Measurements from ENCODE around the gene TRAFD1.
A peak's percentile ranks its signal among the peaks of the same experiment; 100 is the strongest.
"Not testable (repeated sequence)": the region's sequence is repeated elsewhere in the genome, so short reads cannot be mapped to it uniquely, and the experiment has no call there.

TRAFD1 gene, protein sequence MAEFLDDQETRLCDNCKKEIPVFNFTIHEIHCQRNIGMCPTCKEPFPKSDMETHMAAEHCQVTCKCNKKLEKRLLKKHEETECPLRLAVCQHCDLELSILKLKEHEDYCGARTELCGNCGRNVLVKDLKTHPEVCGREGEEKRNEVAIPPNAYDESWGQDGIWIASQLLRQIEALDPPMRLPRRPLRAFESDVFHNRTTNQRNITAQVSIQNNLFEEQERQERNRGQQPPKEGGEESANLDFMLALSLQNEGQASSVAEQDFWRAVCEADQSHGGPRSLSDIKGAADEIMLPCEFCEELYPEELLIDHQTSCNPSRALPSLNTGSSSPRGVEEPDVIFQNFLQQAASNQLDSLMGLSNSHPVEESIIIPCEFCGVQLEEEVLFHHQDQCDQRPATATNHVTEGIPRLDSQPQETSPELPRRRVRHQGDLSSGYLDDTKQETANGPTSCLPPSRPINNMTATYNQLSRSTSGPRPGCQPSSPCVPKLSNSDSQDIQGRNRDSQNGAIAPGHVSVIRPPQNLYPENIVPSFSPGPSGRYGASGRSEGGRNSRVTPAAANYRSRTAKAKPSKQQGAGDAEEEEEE

DNA sequence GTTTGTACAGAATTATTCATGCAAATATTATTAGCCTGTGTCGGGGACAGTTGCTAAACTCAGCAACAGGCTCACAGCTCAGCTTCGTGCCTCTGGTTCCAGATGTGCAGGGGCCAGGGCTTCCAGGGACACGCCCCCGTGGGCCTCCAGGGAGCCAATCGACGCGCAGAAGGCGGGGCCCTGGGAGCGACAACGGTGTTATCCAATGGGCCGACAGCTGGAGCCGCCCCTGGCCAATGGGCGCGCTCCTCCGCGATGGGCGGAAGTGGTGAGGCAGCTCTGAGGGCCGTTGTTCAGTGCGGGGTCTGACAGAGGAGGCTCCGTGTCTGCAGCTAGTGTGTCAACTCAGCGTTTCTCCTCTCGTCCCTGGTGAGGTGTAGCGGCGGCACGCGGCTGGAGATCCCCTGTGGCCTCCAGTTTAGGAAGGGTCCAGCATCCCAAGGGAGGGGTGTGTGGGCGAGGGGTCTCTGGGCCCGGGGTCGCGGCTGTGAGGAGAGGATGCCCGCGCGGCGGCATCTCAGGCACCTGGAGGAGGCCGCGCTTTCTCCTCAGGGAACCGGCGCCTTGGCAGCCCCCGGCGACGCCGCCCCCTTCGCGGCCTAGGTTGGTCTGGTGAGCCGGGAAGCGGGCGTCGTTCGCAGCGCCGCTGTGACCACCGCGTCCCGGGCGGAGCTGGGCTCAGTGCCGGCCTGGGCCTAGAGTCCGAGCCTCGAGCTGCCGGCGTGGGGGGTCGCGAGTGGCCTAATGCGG lies at the start of gene TRAFD1:
TSS of gene TRAFD1 (plus strand) at position 311 of the 750 bp plus-strand sequence. CDS start 4,963 bp downstream, outside the sequence.
- DNase-seq (ENCODE audit: low read depth): peak; percentile 95

DNA sequence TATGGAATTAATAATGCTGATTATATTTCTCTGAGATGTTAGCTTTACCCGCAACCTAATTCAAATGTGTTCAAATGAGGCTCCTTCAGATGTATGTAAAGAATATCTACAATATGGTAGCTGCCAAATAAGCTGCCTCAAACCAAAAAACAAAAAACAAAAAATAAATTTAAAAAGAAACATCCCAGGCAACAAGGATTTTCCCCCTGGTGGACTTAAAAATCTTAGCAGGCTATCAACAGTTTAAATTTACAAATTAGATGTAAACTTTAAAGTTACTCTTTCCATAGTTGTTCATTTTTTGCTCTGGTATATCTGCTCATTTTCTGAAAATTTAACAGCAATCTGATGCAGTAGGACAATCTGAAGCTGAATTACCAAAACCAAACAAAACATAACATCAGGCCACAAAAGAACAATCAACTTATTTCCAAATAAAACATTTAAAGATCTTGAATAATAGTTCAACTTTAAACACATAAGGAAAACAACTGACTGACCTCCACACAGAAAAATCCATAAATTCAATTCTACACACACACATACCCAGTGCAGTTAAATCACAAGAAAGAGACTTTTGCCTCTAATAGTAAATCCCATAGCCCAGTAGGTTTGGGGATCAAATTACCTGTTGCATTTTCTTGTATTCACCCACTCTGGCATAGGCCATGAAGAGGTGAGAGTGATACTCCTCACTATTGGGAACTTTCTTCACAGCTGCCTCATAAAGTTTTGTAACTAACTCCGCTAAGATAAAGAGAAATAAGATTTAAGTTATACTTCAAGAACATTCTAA lies 38.1 kb upstream of the TRAFD1 start:
- no peak for DNase-seq (ENCODE audit: low read depth)

DNA sequence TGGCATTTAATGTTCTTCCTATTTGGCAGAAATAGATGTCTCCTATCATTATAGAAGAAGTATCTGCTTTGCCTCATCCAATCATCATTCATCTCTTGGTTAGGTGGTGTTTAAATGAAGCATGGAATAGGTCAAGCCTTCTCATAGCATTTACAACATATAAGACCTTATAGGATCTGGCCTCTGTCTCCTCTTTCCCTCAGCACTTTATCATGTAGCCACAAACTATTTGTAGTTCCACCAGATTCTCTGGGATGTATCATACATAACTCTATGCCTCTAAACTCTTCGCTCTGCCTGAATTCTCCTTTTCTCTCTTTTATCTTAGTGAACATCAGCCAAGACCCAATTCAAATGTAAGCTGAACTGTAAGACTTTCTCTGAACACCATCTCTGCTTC lies 37.5 kb upstream of the TRAFD1 start:
- no peak for DNase-seq (ENCODE audit: low read depth)

DNA sequence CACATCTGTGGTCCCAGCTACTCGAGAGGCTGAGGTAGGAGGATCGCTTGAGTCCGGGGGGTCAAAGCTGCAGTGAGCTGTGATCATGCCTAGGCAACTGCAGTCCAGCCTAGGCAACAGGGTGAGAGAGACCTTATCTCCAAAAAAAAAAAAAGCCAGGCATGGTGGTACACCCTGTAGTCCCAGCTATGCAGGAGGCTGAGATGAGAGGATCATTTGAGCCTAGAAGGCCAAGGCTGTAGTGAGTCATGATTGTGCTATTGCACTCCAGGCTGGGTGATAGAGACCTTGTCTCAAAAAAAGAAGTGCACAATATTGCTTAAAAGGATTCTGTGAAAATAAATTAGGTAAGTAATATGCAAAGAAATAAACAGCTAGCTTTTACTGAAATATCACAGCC lies 33.8 kb upstream of the TRAFD1 start:
- no peak for DNase-seq (ENCODE audit: low read depth)

DNA sequence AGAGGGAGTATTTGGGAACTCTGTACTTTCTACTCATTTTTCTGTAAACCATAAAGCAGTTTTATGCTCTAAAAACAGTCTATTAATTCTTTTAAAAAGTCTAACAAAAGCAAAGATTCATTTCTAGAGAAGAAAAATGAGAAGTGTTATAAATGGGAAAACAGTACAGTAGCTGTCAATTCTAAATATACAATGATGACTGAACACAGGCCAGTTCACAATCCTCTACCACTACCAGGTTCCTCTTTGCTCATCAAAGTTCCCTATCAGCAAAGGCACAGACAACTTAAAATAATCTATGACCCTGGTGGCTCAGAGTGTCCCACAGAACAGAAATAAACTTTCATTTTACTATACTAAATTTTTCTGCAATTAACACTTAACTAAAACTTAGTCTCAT lies 29.3 kb upstream of the TRAFD1 start:
- DNase-seq (ENCODE audit: low read depth): no peak

DNA sequence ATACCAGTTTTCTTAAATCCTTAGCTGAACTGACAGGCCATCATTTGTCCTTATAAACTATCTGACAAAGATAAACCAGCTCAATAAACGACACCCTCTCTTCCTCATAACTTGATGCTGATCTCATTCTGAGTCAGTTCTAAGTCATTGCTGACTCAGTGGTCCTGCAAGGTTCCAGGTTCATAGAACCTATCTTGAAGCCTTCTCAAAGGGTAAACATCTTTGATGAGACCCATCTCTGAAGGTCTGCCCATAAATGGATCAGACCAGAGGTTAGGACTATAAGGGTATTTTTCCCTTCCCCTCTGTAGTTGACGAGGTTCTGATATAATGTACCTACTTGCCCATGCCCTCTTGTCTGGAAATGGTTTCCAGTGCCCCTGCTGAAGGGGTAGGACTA lies 28.7 kb upstream of the TRAFD1 start:
- no peak for DNase-seq (ENCODE audit: low read depth)

DNA sequence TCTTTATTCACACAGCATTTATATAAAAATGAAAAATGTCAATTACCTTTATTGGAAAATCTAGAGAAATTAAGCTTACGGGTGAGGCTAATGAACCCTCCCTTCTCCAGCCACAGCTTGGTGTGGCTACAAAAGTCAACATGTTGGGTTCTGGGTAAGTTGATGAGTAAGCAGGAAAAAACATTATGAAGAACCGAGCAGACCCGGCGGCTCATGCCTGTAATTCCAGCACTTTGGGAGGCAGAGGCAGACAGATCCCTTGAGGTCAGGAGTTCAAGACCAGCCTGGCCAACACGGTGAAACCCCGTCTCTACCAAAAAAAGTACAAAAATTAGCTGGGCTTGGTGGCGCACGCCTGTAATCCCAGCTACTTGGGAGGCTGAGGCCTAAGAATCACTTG lies 27.7 kb upstream of the TRAFD1 start:
- no peak for DNase-seq (ENCODE audit: low read depth)

DNA sequence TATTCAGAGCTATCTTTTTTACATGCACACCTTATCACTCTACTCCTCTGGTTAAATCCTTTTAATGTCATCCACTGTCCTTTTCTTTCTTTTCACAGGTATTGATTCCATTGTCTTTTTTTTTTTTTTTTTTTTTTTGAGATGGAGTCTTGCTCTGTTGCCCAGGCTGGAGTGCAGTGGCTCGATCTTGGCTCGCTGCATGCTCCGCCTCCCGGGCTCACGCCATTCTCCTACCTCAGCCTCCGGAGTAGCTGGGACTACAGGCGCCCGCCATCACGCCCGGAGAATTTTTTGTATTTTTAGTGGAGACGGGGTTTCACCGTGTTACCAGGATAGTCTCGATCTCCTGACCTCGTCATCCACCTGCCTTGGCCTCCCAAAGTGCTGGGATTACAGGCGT lies 24.9 kb upstream of the TRAFD1 start:
- DNase-seq (ENCODE audit: low read depth): not testable (repeated sequence)

DNA sequence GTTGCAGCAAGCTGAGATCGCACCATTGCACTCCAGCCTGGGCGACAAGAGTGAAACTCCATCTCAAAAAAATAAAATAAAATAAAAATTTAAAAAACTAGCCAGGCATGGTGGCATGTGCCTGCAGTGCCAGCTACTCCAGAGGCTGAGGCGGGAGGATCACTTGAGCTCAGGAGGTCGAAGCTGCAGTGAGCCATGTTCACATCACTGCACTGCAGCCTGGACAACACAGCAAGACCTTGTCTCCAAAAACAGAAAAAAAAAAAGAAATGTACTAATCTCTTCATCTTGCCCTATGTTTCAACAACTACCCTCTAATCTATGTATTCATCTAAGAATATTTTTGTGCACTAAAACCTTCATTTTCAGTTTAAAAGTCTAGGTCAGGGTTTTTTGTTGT lies 23.2 kb upstream of the TRAFD1 start:
- no peak for DNase-seq (ENCODE audit: low read depth)

DNA sequence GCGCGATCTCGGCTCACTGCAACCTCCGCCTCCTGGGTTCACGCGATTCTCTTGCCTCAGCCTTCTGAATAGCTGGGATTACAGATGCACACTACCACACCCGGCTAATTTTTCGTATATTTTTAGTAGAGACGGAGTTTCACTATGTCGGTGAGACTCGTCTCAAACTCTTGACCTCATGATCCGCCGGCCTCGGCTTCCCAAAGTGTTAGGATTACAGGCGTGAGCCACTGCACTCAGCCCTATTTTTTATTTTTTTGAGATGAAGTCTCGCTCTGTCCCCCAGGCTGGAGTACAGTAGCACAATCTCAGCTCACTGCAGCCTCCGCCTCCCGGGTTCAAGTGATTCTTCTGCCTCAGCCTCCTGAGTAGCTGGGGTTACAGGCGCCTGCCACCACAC lies 22.6 kb upstream of the TRAFD1 start:
- not testable (repeated sequence) for DNase-seq (ENCODE audit: low read depth)

DNA sequence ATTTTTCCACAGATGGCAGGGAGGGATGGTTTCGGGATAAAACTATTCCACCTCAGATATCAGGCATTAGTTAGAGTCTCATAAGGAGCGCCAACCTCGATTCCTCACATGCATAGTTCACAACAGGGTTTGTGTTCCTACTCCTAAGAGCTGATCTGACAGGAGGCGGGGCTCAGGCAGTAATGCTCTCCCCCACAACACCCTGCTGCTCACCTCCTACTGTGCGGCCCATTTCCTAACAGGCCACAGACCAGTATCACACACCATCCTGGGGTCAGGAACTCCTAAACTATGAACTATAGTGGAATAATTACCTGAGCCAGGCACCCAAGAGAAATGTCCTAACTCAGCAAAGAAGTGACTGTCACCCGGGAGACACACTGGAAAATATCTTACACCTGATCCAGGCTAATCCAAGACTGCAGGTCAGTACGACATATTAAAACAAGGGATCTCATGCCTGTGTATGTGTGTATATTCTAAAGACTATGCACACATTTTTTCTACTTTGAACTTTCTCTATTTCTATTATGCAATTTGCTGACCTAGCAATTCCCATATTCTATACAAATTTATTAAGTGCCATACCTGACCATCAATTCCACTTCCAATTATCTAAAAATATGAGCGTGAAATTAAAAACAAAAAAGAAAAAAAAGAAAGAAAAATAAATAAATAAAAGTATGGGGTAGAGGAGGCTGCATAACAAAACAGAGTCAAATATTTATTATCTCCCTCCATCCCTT lies 21.4 kb upstream of the TRAFD1 start:
- DNase-seq (ENCODE audit: low read depth): no peak

DNA sequence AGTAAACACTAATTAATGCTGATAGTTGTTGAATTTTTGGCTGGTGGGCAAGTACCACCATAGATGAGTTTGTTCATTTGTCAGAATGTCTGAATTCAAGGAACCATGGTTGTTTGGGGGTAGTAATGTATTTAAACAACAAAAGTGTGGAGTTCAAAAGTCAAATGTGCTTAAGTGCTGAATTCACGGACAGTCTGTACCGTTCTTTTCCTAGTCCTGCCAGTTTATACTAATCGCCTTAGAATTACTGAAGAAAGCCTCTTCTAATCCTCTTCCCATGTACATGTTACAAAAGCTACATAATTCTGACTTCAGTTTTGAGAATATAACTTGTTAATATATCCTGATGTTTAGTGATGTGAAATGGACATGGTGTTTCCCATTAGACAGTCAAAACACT lies 19.5 kb upstream of the TRAFD1 start:
- DNase-seq (ENCODE audit: low read depth): no peak

DNA sequence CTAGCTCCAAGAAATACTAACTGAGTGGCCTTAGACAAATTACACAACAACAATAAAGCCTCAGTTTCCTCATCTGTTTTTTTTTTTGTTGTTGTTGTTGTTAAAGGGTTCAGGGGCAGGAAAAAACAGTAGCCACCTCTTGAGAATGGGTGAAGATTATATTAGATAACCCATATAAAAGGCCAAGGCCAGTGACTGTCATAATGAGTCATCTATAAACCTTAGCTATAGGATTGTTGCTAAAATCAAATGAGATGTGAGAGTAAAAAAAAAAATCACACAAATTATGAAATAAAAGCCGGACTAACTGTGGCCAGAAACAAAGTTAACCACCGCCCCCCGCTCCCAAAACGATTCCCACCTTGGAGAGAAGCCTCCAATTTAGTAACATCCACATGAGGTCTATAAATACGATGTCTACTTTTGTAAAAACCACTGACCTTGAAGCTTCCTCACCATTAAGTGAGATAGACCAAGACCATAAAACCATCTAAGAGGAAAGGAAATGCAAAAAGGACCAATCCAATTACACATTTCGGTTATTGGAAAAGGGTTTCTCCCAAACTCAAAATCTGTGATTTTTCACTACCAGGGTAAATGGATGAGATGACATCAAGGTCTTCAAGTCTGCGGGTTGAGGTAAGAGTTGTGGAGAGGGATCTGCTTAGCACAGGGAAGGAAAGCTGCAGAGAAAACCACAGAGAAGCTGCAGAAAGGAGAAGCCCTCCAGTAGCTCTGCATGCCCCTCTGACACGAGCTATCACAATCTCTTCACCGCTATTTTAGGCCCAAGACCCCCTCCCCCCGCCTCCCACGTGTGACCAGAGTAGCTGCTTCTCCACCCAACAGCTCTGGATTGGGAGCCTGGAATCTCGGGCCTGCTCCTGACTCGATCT lies 17.8 kb upstream of the TRAFD1 start:
- DNase-seq (ENCODE audit: low read depth): peak; percentile 16

DNA sequence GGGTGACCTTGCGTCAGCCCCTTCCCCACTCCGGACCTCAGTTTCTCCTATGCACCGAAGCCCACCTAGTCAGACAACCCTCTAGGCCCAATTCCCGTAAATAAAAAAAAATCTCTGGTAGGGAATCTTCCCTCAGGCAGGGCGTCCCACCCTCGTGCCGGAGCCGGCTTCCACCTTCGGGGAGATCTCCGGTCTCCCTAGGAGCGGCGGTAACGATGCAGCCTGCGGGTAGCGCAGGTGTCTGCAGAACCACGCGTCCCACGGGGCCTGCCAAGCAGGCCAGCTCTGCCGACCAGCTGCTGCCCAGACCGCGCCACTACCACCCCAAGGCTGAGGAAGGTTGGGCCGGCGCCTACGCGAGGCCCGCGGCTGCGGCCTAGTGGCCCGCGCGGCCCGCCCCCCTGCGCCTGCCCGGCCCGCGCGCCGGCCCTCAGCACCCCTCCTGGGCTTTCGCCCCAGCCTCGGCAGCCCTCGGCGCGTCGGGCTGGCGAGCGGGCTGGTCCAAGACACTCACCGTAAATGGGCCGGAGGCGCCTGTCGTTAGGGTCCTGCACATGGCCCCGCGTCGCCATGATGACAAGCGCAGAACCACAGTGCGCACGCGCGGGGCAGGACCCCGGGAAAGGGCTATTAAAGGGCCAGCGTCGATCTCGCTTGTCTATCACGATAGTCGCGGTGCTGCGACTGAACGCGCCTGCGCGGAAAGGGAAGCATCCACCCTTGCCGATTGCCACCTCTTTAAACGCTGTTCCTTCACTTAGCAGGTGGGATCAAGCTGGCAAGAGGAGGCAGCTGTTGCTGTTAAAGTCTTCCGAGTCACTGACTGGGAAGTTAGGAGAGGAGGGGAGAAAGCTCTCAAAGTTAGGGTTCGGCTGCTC lies 16.9 kb upstream of the TRAFD1 start, which contains the start of gene NAA25:
TSS of gene NAA25 (minus strand) at position 582 of the 878 bp plus-strand sequence. CDS start at position 572, 10 bp downstream.
- peak; percentile 79 for DNase-seq (ENCODE audit: low read depth)

DNA sequence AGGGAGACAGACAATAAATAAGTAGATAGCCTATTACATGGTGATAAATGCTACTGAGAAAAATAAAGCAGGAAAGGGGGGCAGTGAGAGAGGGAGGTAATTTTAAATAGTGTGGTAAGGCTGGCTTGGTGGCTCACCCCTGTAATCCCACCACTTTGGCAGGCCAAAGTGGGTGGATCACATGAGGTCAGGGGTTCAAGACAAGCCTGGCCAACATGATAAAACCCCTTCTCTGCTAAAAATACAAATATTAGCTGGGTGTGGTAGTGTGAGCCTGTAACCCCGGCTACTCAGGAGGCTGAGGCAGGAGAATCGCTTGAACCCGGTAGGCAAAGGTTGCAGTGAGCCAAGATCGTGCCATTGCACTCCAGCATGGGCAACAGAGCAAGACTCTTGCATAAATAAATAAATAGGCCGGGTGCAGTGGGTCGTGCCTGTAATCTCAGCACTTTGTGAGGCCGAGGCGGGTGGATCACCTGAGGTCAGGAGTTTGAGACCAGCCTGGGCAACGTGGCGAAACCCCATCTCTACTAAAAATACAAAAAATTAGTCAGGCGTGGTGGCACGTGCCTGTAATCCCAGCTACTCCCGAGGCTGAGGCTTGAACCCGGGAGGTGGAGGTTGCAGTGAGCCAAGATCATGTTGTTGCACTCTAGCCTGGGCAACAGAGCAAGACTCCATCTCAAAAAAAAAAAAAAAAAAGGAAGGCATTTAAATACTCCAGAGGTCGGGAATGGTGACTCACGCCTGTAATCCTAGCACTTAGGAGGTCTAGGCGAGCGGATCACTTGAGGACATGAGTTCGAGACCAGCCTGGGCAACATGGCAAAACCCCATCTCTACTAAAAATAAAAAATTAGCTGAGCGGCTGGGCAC lies 14.3 kb upstream of the TRAFD1 start:
- not testable (repeated sequence) for DNase-seq (ENCODE audit: low read depth)

DNA sequence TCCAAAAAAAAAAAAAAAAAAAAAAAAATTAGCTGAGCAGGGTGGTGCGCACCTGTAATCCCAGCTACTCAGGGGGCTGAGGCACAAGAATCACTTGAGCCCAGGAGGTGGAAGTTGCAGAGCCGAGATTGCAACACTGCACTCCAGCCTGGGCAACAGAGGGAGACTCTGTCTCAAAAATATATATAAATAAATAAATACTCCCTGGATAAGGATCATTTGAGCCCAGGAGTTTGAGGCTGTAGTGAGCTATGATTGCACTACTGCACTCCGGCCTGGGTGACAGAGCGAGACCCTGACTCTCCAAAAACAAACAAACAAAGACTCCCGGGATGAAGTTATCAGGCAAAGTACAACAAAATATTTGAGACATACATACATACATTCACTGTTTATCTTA lies 13.4 kb upstream of the TRAFD1 start:
- no peak for DNase-seq (ENCODE audit: low read depth)

DNA sequence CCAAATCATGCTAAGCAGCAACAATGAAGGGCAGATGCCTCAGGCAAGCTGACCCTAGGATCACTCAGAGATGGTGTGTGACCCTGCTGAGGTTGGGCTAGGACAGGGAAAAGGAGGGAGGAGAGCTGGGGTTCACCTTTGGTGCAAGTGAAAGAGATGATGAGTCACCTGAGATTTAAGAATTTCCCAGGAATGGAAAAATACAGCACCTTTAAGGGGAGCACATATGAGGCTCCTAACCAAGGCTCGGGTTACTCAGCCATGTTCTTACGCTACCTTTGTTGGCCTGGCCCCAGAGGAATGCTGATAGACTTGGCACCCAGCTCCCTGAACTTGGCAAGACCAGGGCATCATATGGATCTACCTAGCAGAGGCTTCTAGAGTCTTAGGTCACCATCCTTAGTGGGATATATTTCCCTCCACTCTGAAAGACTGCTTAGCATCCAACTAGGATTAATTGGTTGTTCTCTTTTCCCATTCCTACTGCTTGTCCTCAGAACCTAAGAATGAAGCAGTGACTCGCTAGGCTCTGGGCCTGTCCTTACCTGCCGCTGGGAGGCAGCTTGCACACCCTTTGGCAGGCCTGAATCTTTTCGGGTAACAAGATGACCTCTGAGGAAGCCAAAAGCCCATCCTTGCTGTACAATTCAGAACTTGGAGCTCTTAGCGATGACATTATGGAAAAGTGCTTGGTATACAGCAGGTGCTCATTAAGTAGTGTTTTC lies 12.8 kb upstream of the TRAFD1 start:
- no peak for DNase-seq (ENCODE audit: low read depth)

Data from stimulated activated CD8-positive, alpha-beta memory T cell treated with anti-CD3 and anti-CD28 coated beads, Interleukin-7, amount 100 ng/mL, for 24 hours (primary cell).